IPS-18c (cell line): ENCODE data around the gene GPER1.

ENCODE experiments used
- H3K4me3 ChIP-seq: 2 replicates; pipeline ENCODE4 v1.7.0; 2013; ENCODE audit warnings: low read depth, mild to moderate bottlenecking, low read length, moderate library complexity; ENCODE audit not compliant: insufficient read depth
- H3K9me3 ChIP-seq: one replicate; pipeline ENCODE4 v1.6.1; 2013; ENCODE audit warnings: mild to moderate bottlenecking, low read length, moderate library complexity; ENCODE audit not compliant: control insufficient read depth, insufficient read depth

GPER1 gene

DNA sequence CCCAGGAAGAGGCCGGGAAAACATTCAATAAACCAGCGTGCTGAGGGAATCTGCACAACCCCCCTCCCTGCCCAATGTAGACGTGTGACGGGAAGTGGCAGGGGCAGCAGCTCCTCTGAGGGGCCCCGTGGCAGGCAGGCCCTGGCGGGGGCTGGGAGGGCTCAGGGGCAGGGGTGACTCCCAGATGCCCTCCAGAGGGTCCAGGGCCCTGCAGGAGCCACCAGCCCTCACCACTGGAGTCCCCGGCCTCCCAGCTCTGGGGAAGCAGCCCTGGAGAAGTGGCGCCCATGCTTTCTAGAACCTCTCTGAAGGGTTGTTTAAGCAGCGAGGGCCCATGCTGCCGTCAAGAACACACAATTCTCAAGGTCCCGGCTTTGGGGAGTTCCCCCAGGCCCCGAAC, 8.4 kb upstream of the GPER1 start:
- Histone ChIP-seq H3K4me3 (no peak overlapping the region), H3K9me3 (no peaks in the 10 kb centered on the region)

GRCh38 chr7:1080252-1080920, 7.5 kb upstream of the GPER1 start:
- Histone ChIP-seq H3K9me3 (no peaks in the 10 kb centered on the region), H3K4me3 (no peak overlapping the region)

- H3K9me3 ChIP-seq, result no peaks in the 10 kb centered on the region
- H3K4me3 ChIP-seq, result no peak overlapping the region
Observed at GRCh38 chr7:1080921-1081255, 7.0 kb upstream of the GPER1 start.

DNA sequence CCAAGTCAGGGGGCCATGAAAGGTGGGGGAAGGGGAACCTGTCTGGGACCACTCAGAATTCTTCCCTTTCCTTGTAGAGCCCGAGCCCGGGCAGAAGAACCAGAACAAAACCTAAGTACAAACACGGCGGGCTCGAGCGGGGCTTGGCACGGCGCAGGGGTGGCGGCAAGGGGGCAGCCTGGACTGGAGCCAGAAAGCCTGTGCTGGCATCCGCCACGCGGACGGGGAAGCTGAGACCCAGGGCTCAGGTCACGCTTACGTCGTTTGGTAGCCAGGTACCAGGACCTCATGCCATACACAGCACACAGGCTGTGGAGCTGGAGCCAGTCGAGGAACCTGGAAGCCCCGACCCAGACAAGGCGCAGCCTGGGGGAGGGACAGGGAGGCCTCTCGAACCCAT, 6.6 kb upstream of the GPER1 start:
- Histone ChIP-seq H3K9me3 (no peaks in the 10 kb centered on the region), H3K4me3 (no peak overlapping the region)

GRCh38 chr7:1081931-1082401, 5.9 kb upstream of the GPER1 start:
- Histone ChIP-seq H3K4me3 (no peak overlapping the region), H3K9me3 (no peaks in the 10 kb centered on the region)

GRCh38 chr7:1083729-1084657, 3.9 kb upstream of the GPER1 start:
- no peak overlapping the region for H3K4me3 ChIP-seq
- no peaks in the 10 kb centered on the region for H3K9me3 ChIP-seq

DNA sequence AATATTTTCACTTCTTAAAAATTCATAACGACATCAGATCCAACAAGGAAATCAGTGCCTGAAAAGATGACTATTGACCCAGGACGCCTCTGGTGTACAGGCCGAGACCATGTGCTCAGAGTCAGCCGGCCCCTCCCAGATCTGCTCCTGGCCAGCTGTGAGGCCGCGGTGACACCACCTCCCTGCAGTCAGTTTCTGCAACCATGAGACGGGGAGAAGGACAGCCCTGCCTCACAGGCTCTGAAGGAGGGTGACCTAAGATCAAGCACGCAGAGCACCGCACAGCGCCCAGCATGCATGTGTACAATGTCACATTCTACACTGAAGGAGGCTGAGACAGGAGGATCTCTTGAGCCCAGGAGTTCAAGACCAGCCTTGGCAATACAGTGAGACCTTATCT, 2.6 kb upstream of the GPER1 start:
- Histone ChIP-seq H3K4me3 (no peak overlapping the region), H3K9me3 (no peaks in the 10 kb centered on the region)

- no peaks in the 10 kb centered on the region for H3K9me3 ChIP-seq
- no peak overlapping the region for H3K4me3 ChIP-seq
Observed at GRCh38 chr7:1085910-1086421, 1.9 kb upstream of the GPER1 start.

- Histone ChIP-seq H3K4me3 (peak overlapping the region; percentile 15; the same call in 1 of the 2 replicates), H3K9me3 (no peaks in the 10 kb centered on the region)
Observed at GRCh38 chr7:1086588-1087464, 1.1 kb upstream of the GPER1 start.

GRCh38 chr7:1087465-1087814, 473 bp upstream of the GPER1 start:
- Histone ChIP-seq H3K4me3 (no peak overlapping the region; the same call in 1 of the 2 replicates), H3K9me3 (no peaks in the 10 kb centered on the region)

GRCh38 chr7:1090236-1090635, 2.3 kb downstream of the GPER1 start:
- H3K9me3 ChIP-seq, result no peaks in the 10 kb centered on the region
- H3K4me3 ChIP-seq, result no peak overlapping the region

GRCh38 chr7:1090686-1091643, 3.1 kb downstream of the GPER1 start:
- Histone ChIP-seq H3K4me3 (no peak overlapping the region), H3K9me3 (no peaks in the 10 kb centered on the region)

- no peak overlapping the region for H3K4me3 ChIP-seq
- H3K9me3 ChIP-seq, result no peaks in the 10 kb centered on the region
Observed at GRCh38 chr7:1091644-1092027, 3.7 kb downstream of the GPER1 start.

GRCh38 chr7:1092161-1092632, 4.3 kb downstream of the GPER1 start:
- H3K9me3 ChIP-seq, result no peaks in the 10 kb centered on the region
- no peak overlapping the region for H3K4me3 ChIP-seq

GRCh38 chr7:1092806-1093501, 5.0 kb downstream of the GPER1 start:
- Histone ChIP-seq H3K9me3 (no peaks in the 10 kb centered on the region), H3K4me3 (no peak overlapping the region)

DNA sequence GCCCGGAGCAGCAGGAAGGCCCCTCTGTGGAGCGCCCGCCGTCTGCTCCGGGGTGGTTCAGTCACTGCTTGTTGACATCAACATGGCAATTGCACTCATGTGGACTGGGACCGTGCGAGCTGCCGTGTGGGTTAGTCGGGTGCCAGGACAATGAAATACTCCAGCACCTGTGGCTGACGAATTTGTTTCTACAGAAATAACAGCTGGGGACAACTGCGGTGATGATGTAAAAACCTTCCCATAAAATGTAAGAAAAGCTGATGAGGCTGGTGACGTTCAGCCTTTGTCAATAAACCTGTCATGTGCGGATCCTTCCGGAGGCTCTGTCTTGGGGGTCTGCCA, 5.6 kb downstream of the GPER1 start:
- peaks cover 2% of the 10 kb centered on the region for H3K9me3 ChIP-seq

More for the DNA sequence above, 5.6 kb downstream of the GPER1 start:
- no peak overlapping the region for H3K4me3 ChIP-seq
